ENCODE measurements around the gene ZER1.

GRCh38 chr9:128707446-128707845, 64.3 kb downstream of the ZER1 start:
- no peak for TF ChIP-seq CTCF (IDR thresholded peaks at IDR 0.05; ENCODE audit: insufficient read depth, low read length, poor library complexity, severe bottlenecking)
- no peak for TF ChIP-seq EZH2phosphoT487 (conservative IDR thresholded peaks at IDR 0.05; ENCODE audit: low read length)

Measured in SU-DHL-6 (cell line).